Liver (tissue), 9 donors: Measurements from ENCODE around the gene ARHGEF3. TPM values are rescaled to one million over a fixed set of nuclear protein-coding genes. Genes with fewer than 3 reads are reported as not detected.

Source experiments
- DNase-seq: peaks from one replicate; pipeline ENCODE4 v3.0.0-alpha.2; 2017; ENCODE audit warnings: low spot score
- H3K27ac ChIP-seq, 2 donors: one replicate each; pipeline ENCODE4 v1.7.0; 2013; ENCODE audit warnings: inconsistent platforms in 2 of 2, low read length in 2 of 2, control low read depth in 1 of 2, low read depth in 1 of 2, mild to moderate bottlenecking in 1 of 2
- H3K27me3 ChIP-seq, 4 donors: one replicate each; pipeline versions ENCODE4 v1.6.1 to v1.7.0; 2013; ENCODE audit warnings: low read length in 3 of 4, inconsistent platforms in 1 of 4, mild to moderate bottlenecking in 1 of 4, moderate library complexity in 1 of 4; ENCODE audit not compliant: control insufficient read depth in 4 of 4, insufficient read depth in 4 of 4
- H3K36me3 ChIP-seq, 4 donors: one replicate each; pipeline versions ENCODE4 v1.6.1 to v1.7.0; 2013; ENCODE audit warnings: low read length in 3 of 4, mild to moderate bottlenecking in 3 of 4, low read depth in 1 of 4, moderate library complexity in 1 of 4; ENCODE audit not compliant: control insufficient read depth in 4 of 4, insufficient read depth in 3 of 4
- H3K4me1 ChIP-seq, 4 donors: one replicate each; pipeline versions ENCODE4 v1.6.1 to v1.7.0; 2013; ENCODE audit warnings: low read length in 3 of 4, mild to moderate bottlenecking in 3 of 4, moderate library complexity in 1 of 4; ENCODE audit not compliant: control insufficient read depth in 4 of 4, insufficient read depth in 4 of 4
- H3K4me3 ChIP-seq, 3 donors: one replicate each; pipeline versions ENCODE4 v1.6.1 to v1.7.0; 2013; ENCODE audit warnings: low read length in 3 of 3, control low read depth in 1 of 3, low read depth in 1 of 3, mild to moderate bottlenecking in 1 of 3
- H3K9ac ChIP-seq, 2 donors: one replicate each; pipeline ENCODE4 v1.7.0; 2013; ENCODE audit warnings: low read length in 2 of 2, mild to moderate bottlenecking in 2 of 2, moderate library complexity in 2 of 2, control low read depth in 1 of 2, low read depth in 1 of 2
- H3K9me3 ChIP-seq, 4 donors: one replicate each; pipeline versions ENCODE4 v1.6.1 to v1.7.0; 2013; ENCODE audit warnings: low read length in 3 of 4; ENCODE audit not compliant: control insufficient read depth in 4 of 4
- CTCF ChIP-seq: fragments of 150-350 bp; IDR thresholded peaks from 2 replicates; pipeline ENCODE4 v1.5.1; 2017; ENCODE audit warnings: improper control_type of control experiment, low read depth, low read length; ENCODE audit not compliant: missing input control
- EGR1 ChIP-seq, 2 donors: IDR thresholded peaks; 2 replicates each; pipeline ENCODE4 v1.6.1; 2016 to 2018; ENCODE audit warnings: antibody characterized with exemption in 2 of 2, low read depth in 2 of 2
- FOXA1 ChIP-seq: IDR thresholded peaks from 2 replicates; pipeline ENCODE4 v1.6.1; 2016; ENCODE audit warnings: antibody characterized with exemption
- FOXA2 ChIP-seq: IDR thresholded peaks from 2 replicates; pipeline ENCODE4 v1.6.1; 2016; ENCODE audit warnings: antibody characterized with exemption
- HNF4A ChIP-seq, 2 donors: conservative IDR thresholded peaks; 2 replicates each; pipeline ENCODE4 v1.6.1; 2016; ENCODE audit warnings: antibody characterized with exemption in 2 of 2, mild to moderate bottlenecking in 2 of 2
- HNF4G ChIP-seq: IDR thresholded peaks from 2 replicates; pipeline ENCODE4 v1.6.1; 2016; ENCODE audit warnings: antibody characterized with exemption
- MAX ChIP-seq: IDR thresholded peaks from 2 replicates; pipeline ENCODE4 v1.6.1; 2016; ENCODE audit warnings: antibody characterized with exemption
- NR2F2 ChIP-seq: IDR thresholded peaks from 2 replicates; pipeline ENCODE4 v1.6.1; 2016; ENCODE audit warnings: antibody characterized with exemption
- RAD21 ChIP-seq, 2 donors: IDR thresholded peaks; 2 replicates each; pipeline ENCODE4 v1.6.1; 2016; ENCODE audit warnings: antibody characterized with exemption in 2 of 2, mild to moderate bottlenecking in 2 of 2
- REST ChIP-seq: IDR thresholded peaks from 2 replicates; pipeline ENCODE4 v1.6.1; 2016; ENCODE audit warnings: antibody characterized with exemption, mild to moderate bottlenecking
- SP1 ChIP-seq: IDR thresholded peaks from 2 replicates; pipeline ENCODE4 v1.6.1; 2018; ENCODE audit warnings: antibody characterized with exemption, mild to moderate bottlenecking
- TAF1 ChIP-seq: conservative IDR thresholded peaks from 2 replicates; pipeline ENCODE4 v1.6.1; 2016; ENCODE audit warnings: antibody characterized with exemption, mild to moderate bottlenecking
- WGBS: extraction: QIAGEN DNeasy Blood & Tissue Kit; methylation state at CpG from one replicate; pipeline ENCODE4 v1.1.7; 2013; 5-methylcytosine and 5-hydroxymethylcytosine counted together
- polyA plus RNA-seq, 2 donors: library from polyadenylated mRNA; stranded (reverse) in 1 of 2; unstranded in 1 of 2; fragments of 200-250 nt in 1 of 2; fragments of >200 nt in 1 of 2; fragmentation: Nextera tagmentation in 1 of 2; extraction: Ambion mirVana in 1 of 2; gene quantifications; one replicate each; pipeline versions ENCODE4 v1.2.1 to v1.2.3, GENCODE V29; 2013 to 2015
- total RNA-seq, 2 donors: library from RNA; depleted of rRNA; stranded (reverse); fragments of >200 nt; gene quantifications; one replicate each; pipeline ENCODE4 v1.2.3, GENCODE V29; 2014
- TF ChIP-seq, protein P1 (sequence below): IDR thresholded peaks from 2 replicates; pipeline ENCODE4 v1.6.1; 2016; ENCODE audit warnings: antibody characterized with exemption
- donor health status: healthy.
- donor health status: healthy.
- donor health status: healthy.
- donor health status: healthy.
- donor health status: healthy.

ARHGEF3 gene
- total and polyA plus RNA-seq, 4 donors = 1.6 to 7.9 (median 2.0) TPM

- Histone ChIP-seq H3K9me3 (peaks cover 0 to 10% (median 4%) of the 10 kb centered on the region in 4 donors), H3K9ac (no peak overlapping the region), H3K27me3 (no peaks in the 10 kb centered on the region), H3K27ac (no peak overlapping the region), H3K4me1 (peaks cover 0 to 3% (median under 1%) of the 10 kb centered on the region in 4 donors), H3K36me3 (peaks cover 0 to 4% (median 0%) of the 10 kb centered on the region in 4 donors), H3K4me3 (no peak overlapping the region)
- WGBS = 81% methylated on average over 5 of the region's 5 CpGs
- TF ChIP-seq RAD21 (IDR thresholded peaks at IDR 0.05) = no peak
- no peak for TF ChIP-seq NR2F2
- TF ChIP-seq FOXA1 = no peak
- TF ChIP-seq FOXA2 = no peak
- TF ChIP-seq CTCF = no peak
- no peak for TF ChIP-seq HNF4G
- no peak for TF ChIP-seq EGR1 (IDR thresholded peaks at IDR 0.05; ENCODE audit: low read depth in 2 of 2)
- no peak for DNase-seq
Observed at GRCh38 chr3:56751056-56751707, 50.6 kb downstream of the ARHGEF3 start.

DNA sequence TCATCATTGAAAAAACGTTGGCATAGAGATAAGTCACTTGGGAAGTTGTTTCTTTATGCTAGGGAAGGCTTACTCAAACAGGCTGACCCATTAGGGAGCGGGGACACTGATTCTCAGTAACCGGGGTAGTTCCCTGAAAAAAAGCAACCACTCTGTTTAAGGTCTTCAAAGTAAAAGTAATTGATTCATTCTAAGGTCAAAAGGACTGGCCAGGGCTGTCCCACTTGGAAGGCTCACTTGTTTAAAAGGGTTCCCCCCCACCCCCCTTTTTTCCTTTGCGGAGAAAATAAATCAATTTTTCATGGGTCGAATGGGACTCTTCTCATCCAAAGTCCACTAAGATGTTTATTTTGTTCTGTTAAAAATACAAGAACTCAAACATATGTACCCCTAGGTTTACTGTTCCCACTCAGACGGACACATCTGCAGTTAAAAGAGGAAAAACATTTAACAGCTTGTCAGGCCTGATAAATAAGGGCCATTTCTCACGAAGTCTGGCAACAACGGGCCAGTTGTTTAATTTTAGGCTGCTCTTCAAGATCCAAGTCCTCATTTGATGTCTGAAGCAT is 53.0 kb downstream of the ARHGEF3 start:
- Histone ChIP-seq H3K9me3 (peaks cover 0 to 10% (median 4%) of the 10 kb centered on the region in 4 donors), H3K36me3 (peaks cover 0 to 4% (median 0%) of the 10 kb centered on the region in 4 donors), H3K27me3 (no peaks in the 10 kb centered on the region), H3K9ac (no peak overlapping the region), H3K4me3 (no peak overlapping the region), H3K27ac (no peak overlapping the region), H3K4me1 (peaks cover 0 to 3% (median under 1%) of the 10 kb centered on the region in 4 donors)
- no peak for TF ChIP-seq HNF4G
- TF ChIP-seq CTCF = no peak
- TF ChIP-seq HNF4A (conservative IDR thresholded peaks at IDR 0.05) = no peak
- TF ChIP-seq, protein P1, sequence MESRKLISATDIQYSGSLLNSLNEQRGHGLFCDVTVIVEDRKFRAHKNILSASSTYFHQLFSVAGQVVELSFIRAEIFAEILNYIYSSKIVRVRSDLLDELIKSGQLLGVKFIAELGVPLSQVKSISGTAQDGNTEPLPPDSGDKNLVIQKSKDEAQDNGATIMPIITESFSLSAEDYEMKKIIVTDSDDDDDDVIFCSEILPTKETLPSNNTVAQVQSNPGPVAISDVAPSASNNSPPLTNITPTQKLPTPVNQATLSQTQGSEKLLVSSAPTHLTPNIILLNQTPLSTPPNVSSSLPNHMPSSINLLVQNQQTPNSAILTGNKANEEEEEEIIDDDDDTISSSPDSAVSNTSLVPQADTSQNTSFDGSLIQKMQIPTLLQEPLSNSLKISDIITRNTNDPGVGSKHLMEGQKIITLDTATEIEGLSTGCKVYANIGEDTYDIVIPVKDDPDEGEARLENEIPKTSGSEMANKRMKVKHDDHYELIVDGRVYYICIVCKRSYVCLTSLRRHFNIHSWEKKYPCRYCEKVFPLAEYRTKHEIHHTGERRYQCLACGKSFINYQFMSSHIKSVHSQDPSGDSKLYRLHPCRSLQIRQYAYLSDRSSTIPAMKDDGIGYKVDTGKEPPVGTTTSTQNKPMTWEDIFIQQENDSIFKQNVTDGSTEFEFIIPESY = no peak
- TF ChIP-seq MAX = no peak
- TF ChIP-seq TAF1 = no peak
- TF ChIP-seq SP1 = no peak
- TF ChIP-seq FOXA1 = no peak
- TF ChIP-seq REST = no peak
- no peak for DNase-seq
- 30% methylated on average over 8 of the region's 8 CpGs for WGBS
